Stimulated activated CD4-positive, alpha-beta T cell treated with anti-CD3 and anti-CD28 coated beads, Interleukin-4, amount 100 ng/mL, for 1 hour (primary cell): Measurements from ENCODE around the gene CD81.

Source experiments
- DNase-seq: peaks from one replicate; pipeline ENCODE4 v3.0.0-alpha.2; 2020

CD81 gene

DNA sequence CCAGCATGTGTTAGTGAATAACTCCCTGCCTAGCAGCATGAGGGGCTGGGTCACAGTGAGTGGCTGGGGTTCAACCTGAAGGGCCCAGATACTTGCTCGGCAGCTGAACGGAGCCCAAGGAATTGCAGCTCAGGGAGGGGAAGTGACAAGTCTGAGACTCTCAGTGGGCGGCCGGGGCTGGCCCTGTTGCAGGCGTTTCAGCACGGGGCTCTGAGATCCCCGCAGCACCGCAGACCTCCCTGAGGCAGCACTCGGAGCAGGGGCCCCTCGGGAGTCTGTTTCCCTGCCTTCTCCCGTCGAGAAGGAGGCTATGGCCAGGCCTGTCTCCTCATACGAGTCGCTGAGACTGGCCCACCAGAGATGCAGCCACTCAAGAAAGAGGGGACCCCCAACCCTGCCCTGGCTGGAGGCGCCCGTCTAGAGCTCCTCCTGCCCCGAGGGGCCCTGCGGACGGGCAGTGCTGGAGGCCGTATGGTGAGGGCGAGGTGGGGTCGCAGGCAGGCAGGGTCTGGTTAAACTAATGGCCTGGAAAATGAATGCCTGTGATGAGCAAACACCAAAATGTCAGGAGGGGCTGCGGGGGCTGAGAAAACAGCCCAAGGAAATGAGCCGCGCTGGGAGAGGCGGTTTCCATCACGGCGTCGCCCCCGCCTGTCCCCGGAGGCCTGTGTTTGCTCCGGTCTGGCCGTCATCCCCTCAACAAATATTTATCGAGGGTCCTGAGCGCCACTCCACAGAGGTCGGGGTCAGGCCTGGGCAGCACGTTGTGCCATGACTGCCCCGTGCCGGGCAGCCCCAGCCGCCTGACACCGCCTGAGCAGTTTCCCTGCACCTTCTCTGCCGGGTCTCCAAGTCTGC, 32.7 kb downstream of the CD81 start:
- DNase-seq = no peak

DNA sequence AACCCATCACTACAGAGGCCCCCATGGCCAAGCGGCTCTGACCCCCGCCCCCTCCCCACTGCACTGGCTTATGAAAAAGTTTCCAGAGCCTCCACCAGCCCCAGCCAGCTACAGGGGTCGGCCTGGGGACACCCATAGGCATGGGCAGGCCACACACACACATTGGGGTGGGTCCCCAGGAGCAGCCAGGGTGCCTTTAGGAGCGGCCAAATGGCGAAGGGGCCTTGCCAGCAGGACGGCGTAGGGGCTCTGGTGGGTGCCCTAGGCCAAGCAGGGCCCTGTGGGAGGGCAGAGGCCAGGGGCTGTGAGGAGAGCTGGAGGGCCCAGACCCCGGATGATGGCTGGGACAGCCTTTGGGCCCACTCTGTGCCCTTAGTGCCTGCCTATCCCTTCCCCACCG, 33.5 kb downstream of the CD81 start:
- no peak for DNase-seq

DNA sequence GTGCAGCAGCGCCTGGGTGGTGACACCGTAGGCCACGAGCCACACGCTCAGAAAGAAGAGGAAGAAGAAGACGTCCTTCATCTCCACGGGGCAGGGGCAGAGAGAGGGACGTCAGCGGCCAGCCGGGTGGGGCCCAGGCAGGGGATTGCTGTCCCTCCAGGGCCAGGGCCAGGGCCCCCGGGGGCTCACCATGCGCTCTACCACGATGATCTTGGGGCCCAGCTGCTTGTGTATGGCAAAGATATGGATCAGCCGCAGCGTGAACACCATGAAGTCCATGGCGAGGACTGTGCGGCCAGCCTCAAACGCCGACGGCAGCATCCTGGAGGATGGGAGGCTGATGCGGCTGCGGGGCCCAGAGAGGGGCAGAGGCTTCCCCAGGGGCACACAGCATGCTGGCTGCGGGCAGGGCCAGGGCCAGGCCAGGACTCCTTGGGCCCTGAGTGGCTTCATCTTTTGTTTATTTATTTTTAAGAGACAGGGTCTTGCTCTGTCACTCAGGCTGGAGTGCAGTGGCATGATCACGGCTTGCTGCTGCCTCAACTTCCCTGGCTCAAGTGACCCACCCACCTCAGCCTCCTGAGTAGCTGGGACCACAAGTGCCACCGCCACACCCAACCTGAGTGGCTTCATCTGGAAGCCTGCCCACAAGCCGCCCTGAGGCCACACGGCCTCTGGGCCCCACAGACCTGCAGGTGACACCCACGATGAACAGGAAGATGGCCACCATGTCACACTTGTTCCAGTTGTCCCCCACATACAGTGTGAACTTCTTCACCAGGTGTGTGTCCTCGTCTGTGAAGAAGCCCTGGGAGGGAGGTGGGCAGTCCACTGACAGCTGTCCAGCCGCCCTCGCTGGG, 34.6 kb downstream of the CD81 start:
- no peak for DNase-seq

DNA sequence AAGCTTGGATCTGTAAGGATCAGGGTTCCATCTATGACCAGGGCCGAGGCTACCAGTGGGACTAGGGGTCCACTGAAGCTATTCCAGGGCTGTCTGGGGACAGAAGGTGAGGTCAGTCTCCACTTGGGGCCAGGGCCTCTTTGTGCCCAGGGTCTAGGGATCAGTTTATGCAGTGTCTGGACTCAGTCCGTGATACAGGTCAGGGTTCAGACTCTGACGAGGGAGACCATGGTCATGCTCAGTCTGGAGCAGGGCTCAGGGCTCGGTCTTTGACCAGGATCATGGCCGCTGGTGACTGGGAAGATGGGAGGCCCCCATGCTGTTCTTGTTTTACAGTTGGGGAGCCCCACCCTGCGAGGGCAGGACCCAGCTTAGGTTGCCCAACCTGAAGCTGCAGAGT, 35.2 kb downstream of the CD81 start:
- DNase-seq = no peak

DNA sequence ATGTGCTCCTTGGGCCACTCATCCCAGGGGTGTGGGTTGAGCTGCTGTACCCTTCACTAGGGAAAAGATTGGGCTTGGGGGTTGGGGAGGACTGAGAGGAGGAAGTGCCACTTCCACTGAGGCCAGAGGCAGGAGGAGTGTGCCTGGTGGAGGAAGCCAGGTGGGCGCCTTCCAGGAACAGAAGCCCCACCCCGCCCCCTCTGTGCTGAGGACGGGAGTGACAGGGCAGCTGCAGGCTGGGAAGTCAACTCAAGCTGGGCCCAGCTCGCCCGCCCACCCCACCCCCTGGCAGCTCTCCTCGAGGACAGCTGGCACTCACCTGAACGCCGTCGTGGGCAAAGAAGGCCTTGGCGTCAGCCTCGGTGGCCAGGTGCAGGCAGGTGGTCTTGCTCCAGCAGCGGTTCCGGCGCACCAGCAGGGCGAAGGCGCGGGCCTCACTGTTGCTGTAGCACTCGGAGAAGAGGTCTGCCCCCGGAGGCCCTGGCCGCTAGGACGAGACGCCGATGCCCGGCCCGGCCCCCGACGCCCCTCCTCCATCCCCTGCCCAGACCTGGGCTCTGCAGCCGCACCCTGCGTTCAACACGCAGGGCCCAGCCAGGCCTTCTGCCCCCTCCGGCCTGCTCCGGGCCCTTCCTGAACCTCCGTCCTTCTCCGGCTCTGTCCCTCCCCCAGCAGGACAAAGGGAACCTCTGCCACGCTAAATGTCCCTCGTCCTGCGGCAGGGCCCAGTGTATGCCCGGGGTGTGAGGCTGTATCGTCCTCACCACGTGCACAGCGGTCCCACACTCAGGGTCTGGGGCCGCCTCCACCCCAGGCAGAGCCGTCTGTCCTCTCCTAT, 36.9 kb downstream of the CD81 start:
- DNase-seq = no peak

DNA sequence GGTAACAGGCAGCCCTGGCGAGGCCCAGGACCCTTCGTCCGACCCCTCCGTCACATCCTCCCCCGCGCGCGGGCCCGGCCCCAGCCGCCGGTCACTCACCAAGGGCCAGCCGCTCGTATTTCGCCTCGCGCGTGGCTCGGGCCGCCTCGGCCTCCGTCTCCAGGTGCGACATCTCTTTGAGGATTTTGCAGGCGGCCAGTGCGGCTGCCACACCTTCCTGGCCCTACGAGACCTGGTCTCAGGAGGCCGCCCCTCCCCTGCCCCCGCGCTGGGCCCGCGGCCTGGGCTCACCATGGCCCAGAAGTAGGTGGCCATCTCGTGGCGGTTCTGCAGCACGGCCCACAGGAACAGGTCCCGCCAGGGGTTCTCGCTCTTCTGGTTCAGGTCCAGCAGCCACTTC, 37.5 kb downstream of the CD81 start:
- no peak for DNase-seq

DNA sequence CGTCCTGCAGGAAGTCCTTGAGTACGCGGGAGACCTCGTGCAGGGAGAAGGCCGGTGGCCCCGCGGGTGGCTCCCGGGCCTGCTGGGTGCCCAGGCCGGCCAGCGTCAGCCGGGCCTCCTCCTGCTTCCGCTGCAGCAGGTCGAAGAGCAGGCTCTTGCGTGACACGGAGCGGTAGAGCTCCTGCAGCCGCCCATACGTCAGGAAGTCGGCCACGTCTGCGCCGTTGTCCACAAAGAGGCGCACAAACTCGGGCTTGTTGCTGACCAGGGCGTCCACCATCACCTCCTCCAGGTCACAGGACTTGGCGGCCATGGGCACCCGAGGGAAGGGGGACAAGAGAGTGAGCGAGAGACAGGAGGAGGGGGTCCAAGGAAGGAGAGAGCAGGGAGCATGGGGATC, 38.1 kb downstream of the CD81 start:
- DNase-seq = no peak

DNA sequence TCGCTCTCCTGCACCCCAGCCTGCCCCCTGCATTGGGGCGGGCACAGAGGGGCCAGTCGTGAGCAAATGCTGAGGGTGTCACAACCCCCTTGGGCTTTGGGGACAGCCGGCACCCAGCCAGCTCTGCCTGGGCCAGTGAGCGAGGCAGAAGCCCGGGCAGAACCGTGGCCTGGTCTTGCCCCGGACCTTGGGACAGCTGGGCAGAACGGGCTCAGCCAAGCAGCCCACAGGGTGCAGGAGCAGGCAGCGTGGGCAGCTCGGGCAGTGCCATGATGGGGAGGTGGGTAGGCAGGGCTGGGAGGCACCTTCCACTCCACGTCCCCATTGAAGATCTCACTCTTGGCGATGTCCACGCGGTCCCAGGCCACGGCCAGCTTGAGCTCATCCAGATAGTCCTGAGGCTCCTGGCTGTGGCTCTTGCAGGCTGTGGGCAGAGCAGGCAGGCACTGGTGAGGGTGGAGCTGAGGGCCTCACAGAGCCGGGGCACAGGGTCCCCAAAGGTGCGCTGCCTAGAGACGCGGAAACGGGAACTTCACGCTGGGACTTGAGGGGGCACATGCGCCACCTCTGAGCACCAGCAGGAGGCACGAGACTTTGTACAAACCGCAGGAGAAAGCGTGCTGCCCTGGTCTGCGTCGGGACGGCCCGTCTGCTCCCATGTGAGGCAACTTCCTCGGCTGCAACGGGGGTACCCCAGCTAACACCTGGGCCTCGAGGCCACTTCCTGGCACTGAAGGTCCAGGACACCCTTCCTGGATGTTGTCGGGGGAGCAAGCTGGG, 38.7 kb downstream of the CD81 start:
- DNase-seq = no peak

DNA sequence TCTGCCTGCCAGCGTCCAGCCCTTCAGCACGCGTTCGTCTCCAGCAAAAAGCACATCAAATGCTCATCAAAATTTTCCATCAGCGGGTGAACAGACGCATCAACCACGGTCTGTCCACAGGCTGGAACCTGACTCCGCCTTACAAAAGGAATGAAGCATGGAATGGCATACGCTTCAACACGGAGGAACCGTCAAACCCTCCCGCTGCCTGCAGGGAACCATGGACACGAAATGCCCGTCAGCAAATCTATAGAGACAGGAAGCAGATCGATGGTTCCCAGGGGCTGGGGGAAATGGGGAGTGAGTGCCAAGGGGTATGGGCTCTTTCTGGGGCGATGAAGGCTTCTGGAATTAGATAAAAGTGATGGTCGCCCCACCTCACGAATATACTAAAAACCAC, 39.7 kb downstream of the CD81 start:
- DNase-seq = no peak

DNA sequence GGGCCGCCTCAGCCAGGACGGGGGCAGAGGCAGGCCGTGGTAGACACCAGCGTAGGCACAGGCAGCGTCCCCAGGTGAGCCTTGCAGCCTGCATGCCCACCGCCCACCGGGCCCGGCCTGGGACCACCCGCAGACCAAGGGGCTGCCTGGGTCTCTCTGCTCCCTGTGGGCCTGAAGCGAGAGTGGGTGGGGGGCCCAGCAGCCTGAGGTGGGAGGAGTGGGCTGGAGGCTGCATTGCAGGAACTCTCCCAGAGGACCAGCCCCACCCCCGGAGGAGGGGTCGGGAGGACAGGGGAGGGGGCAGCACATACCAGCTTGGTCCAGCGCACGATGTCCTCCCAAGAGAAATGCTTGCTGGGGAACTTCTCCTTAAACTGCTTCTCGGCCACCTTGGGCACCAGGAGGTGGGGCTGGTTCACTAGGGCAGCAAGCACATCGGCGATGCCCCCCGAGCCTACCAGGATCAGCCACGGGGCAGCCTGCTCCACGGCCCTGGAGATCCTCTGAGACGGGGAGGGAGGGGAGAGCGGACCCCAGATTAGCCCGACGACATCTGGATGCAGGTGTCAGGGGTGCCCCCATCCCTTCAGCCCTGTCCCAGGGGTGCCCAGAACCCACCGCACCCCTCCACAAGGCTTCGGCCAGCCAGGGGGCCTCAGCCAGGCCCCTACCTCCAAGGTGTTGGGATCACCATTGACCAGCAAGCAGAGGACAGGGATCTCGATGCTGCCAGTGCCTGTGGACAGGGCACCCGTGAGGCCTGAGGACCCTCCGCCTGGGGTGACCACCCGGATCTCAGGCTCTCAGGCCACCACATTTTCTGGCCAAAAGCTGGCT, 41.0 kb downstream of the CD81 start:
- no peak for DNase-seq

DNA sequence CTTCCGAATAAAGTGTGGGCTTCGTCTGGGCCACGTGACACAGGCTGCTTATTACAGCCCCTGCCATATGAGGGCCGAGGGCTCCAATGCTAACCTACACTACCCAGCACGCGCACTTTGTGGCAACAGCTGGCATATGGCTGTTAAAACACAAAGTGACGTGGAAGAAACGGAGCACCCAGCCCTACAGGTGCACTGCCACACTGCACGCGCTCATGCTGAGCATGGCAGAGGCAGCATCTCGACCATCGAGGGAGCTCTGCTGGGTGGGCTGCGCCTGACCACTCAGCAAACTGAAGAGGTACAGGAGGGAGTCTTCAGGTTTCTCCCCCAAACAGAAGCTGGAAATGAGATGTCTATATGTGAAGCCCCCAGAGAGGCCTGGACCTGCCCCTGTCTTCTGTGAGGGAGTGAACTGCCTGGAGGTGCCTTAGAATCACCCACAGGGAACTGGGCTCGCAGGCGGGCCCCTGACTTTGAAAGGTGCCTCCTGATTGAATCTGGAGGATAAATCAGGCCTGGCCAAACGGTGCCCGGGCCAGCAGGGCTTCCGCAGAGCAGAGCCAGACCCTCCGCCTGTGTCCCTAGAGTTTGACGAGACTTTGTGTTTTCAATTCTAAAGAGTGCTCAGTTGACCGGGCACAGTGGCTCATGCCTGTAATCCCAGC, 41.7 kb downstream of the CD81 start:
- no peak for DNase-seq

DNA sequence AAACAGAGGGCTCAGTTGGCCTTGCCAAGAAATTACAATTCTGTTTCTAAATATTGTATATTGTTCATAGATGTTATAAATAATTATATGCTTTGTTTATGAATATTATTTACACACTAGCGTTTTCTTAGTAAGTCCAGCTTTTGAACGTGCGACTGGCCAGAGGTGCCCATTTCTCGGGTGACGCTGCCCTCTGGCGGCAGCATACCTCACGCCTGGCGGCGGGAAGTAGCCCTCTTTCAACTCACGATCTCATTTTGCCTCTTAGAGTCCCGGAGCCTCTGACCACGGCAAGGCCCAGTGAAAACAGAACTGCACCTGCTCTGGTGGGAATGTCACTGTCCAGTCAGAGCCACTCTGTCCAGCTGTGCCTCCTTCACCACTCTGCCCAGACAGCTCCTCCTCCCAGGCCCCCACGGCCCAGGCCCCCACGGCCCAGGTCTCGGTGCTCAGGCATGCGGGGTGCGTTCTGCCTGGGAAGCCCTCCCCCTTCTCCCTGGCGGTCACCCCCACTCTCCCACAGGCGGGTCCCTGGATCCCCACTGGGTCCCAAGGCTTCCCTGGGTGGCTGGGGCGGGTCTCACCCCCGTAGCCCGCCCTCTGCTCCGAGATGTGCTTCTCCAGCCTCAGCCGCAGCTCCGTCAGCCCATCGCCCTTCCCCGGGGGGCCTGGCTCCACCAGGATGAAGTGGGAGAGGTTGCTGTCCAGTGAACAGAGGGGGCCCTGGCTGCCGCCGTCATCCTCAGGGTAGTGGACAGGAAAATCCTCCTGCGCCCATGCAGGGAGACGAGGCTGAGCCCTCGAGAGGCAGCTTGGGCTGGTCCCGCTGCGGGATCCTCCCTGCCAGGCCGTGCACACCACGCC, 42.8 kb downstream of the CD81 start:
- peak; percentile 64 for DNase-seq

DNA sequence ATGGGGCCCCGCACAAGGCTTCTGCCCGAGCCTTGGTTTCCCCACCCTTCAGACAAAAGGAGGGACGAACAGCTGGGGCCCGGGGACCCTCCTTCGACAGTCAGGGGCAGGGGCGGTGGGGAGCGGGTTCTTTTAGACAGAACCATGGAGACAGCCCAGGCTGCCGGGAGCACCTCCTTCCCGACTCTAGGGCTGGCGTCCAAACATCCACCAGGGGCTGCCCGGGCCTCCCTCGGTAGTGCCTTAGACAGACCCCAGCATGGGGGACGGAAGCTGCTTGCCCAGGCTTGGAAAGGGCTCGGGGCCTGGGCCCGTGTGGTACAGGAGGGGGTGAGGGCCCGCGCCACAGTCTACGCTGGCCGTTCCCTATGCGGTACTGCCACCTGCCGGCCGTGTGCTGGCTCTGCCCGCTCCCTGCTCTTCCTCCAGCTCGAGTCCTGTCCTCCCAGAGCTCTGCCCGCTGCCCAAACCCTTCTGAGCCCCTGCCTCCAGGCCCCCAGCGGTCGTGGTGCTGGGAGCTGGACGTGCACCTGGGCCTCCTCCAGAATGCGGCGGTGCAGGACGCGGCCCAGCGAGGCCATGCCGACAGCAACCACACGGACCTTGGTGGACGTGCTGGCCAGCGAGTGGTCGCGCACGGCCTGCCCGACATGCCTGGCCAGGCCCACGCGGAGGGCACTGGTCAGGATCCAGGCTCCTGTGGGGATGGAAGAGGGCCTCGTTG, 43.6 kb downstream of the CD81 start:
- peak; percentile 79 for DNase-seq

DNA sequence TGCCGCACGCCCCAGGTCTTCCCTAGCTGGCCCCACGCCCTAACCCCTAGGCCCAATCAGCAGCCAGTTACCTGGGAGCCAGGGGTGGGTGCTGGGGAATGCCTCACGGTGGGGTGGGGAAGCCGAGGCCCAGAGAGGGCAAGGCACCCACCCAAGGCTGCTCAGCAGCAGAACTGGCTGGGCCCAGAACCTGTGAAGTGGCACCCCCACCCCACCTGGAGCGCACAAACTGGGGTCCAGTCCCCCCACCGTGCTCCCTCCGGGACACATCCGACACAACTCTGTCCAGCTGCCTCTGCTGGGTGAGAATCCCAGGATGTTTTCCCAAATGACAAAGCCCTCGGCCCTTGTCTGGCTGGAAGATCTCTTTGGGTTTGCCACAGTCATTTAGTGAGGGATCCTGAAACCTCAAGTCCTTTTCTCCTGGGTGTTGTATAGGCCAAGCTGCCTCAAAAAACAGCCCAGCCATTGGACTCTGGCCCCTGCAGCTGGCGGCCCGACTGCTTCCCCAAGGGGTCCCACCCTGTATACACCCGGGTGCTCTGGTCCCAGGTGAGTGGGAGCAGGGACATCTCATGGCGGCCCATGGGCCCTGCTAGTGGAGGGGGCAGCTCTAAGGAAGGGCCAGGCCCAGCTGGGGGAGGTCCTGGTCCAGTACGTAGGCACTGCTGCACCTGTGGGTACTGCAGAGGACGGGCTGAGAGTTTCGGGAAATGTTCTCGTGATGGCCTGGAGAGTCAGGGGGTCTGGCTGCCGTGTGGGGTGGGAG, 44.3 kb downstream of the CD81 start:
- DNase-seq = no peak

DNA sequence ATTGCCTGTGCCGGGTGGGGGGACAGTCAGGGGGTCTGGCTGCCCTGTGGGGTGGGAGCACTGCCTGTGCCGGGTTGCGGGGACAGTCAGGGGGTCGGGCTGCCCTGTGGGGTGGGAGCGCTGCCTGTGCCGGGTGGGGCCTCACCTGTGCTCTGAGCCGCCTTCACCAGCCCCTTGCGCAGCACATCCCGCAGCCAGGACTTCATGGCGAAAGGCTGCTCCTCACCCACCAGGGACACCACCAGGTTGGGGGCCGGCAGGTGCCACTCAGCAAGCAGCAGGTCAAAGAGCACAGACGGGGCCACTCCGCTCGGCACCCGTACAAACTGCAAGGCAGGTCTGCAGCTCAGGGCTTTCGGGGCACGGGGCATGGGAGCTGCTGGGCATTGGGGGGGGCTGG, 44.9 kb downstream of the CD81 start:
- DNase-seq = no peak

DNA sequence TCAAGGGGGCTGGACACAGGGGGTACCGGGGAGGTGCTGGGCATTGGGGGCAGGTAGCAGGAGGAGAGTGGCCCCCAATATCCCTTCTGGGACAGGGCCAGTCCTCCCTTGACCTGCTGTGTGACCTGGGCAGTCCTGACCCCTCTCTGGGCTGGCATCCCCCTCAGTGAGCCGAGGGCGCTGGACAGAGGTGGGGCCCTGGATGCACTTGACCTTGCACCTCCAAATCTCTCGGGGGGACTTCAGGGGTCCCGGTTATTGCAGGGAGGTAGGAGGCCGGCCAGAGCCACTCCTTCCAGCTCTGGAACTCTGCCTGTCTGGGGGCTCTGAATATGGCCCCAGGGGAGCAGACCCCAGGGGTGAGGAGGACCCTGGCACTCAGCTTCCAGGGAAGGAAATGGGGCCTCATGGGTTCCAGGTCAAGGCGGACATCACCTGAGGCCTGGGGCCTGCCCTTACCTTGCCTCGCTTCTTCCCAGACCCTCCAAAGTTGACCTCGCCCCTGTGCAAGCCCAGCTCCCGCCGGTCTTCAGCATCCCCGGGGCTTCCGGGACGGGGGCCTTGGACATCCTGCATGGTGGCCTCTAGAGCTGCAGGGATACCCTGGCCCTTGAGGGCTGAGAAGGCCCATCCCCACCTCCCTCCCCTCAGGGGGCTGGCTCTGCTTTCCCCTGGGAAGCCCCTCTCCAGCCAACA, 45.5 kb downstream of the CD81 start:
- DNase-seq = no peak

DNA sequence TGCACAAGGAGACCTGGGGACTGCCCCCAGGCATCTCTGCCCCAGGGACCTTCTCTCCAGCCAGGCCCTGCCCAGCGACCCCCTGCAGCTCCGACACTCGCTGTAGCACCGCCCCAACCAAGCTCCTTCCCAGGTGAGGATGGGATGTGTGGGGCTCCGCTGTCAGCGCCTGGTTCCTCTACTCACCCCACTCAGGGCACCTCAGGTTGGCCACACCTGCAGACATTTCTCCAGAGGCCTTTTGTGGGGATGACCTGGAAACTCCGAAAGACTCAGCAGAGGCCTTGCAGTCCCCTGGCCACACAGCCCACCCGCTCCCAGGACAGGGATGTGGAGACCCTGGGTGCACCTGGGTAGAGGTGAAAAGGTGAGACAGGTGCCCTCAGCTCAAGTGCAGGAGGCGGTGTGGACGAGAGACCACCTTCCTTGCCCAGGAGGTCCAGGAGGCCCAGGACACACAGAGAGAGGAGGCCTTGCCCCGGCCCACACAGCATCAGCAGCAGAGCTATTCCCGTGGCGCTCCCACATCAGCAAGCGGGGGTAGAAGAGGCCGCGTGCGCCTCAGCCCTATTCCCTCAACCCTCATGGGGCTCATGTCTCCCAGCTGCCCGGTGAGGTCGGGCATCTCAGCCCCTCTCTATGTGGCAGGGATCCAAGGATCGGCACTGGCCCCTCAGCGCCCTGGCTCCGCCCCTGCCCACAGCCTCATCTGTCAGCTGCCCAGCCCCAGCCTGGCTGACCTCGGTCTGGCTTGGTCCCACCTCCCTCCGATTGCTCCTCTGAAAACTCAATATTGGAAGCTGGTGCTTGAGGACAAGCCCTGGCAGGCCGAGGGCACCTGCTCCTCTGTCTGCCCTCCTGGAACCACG, 46.3 kb downstream of the CD81 start:
- no peak for DNase-seq
